ENCODE data around the gene PARP9. TPM values are rescaled to one million over a fixed set of nuclear protein-coding genes. Genes with fewer than 3 reads are reported as not detected.
A peak's percentile ranks its signal among the peaks of the same experiment; 100 is the strongest.

The PARP9 gene
- total and polyA plus RNA-seq, 9 donors, result 9.0 to 15.6 (median 12.7) TPM

DNA sequence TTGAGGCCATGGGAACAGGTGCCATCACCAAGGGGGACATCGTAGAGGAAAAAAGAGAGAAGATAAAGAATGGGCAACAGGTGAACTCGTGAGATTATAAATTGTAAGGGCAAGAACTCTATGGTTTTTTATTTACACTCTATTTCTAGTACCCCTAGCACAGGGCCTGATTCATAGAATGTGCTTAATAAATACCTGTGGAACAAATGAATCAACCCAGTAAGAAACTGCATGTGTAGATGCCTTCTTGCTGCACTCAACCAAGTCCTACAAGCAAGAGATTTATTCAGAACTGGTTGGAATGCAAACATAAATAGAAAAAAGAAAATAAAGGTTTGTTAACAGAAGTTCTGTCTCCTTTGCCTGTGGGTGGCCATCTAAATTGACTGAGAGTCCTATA lies 30.6 kb downstream of the PARP9 start:
- Histone ChIP-seq H3K36me3 (ENCODE audit: control insufficient read depth, insufficient read depth, low read length) (peaks cover 76% of the 10 kb centered on the region), H3K9me3 (replicated peaks; ENCODE audit: control insufficient read depth, low read depth, low read length) (no peaks in the 10 kb centered on the region), H3K4me3 (ENCODE audit: low read length) (no peak overlapping the region), H3K27ac (ENCODE audit: low read length) (no peak overlapping the region), H3K4me1 (ENCODE audit: control insufficient read depth, insufficient read depth, low read length) (no peaks in the 10 kb centered on the region), H3K27me3 (ENCODE audit: control insufficient read depth, insufficient read depth, low read length) (no peaks in the 10 kb centered on the region)
- WGBS (ENCODE audit: insufficient coverage), result 40% methylated on average over 1 of the region's 2 CpGs
- no peak for DNase-seq

DNA sequence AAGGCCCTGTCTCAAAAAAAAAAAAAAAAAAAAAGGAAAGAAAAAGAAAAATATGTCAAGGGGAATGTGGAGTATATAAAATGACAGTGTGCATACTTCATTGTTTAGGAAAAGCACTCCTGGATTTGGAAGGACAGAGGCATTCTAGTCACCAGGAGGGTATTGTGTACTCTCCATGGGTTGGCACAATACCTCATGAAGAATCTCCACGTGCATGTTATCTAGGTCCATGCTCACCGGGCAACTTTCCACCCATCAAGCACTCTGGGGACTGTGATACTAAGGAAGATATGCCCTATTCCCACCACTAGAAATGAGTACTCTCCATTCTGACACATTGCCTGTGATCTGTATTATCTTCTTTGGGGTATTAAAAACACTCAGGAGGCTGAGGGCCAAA lies 33.9 kb downstream of the PARP9 start:
- no peaks in the 10 kb centered on the region for H3K27me3 ChIP-seq (ENCODE audit: control insufficient read depth, insufficient read depth, low read length)
- H3K36me3 ChIP-seq (ENCODE audit: control insufficient read depth, insufficient read depth, low read length), result peaks cover 60% of the 10 kb centered on the region
- H3K9me3 ChIP-seq (replicated peaks; ENCODE audit: control insufficient read depth, low read depth, low read length), result no peaks in the 10 kb centered on the region
- WGBS (ENCODE audit: insufficient coverage), result no CpG with 5 or more reads among the region's 2 CpGs
- no peaks in the 10 kb centered on the region for H3K4me1 ChIP-seq (ENCODE audit: control insufficient read depth, insufficient read depth, low read length)
- DNase-seq, result no peak
- no peak overlapping the region for H3K4me3 ChIP-seq (ENCODE audit: low read length)
- H3K27ac ChIP-seq (ENCODE audit: low read length), result no peak overlapping the region

DNA sequence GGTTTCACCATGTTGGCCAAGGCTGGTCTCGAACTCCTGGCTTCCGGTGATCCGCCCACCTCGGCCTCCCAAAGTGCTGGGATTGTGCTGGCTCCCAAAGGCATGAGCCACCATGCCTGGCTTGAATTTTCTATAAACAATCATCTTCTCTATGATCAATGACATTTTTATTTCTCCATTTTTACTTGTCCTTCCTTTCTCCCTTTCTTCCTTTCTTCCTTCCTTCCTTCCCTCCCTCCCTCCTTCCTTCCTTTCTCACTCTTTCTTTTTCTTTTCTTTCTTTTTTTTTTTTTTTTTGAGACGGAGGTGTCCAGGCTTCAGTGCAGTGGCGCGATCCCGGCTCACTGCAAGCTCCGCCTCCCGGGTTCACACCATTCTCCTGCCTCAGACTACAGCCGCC lies 40.8 kb downstream of the PARP9 start:
- WGBS (ENCODE audit: insufficient coverage), result 80% methylated on average over 4 of the region's 11 CpGs
- Histone ChIP-seq H3K4me3 (ENCODE audit: low read length) (no peak overlapping the region), H3K4me1 (ENCODE audit: control insufficient read depth, insufficient read depth, low read length) (no peaks in the 10 kb centered on the region), H3K36me3 (ENCODE audit: control insufficient read depth, insufficient read depth, low read length) (peaks cover 10% of the 10 kb centered on the region), H3K9me3 (replicated peaks; ENCODE audit: control insufficient read depth, low read depth, low read length) (no peaks in the 10 kb centered on the region), H3K27me3 (ENCODE audit: control insufficient read depth, insufficient read depth, low read length) (no peaks in the 10 kb centered on the region), H3K27ac (ENCODE audit: low read length) (no peak overlapping the region)
- DNase-seq, result no peak

DNA sequence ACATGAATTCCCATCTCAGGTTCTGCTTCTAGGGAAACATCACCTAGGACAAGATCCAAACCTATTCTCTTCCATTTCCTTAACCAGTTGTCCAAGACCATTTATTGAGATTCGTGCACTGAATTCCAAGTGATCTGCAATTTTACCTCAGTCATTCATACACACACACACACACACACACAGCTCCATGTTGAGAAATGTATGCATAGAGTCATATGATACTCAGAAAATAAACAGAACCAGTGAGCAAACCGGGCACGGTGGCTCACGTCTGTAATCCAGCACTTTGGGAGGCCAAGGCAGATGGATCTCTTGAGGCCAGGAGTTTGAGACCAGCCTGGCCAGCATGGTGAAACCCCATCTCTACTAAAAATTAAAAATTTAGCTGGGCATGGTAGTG lies 43.2 kb downstream of the PARP9 start:
- Histone ChIP-seq H3K4me3 (ENCODE audit: low read length) (no peak overlapping the region), H3K36me3 (ENCODE audit: control insufficient read depth, insufficient read depth, low read length) (no peaks in the 10 kb centered on the region), H3K27ac (ENCODE audit: low read length) (no peak overlapping the region), H3K9me3 (replicated peaks; ENCODE audit: control insufficient read depth, low read depth, low read length) (no peaks in the 10 kb centered on the region), H3K4me1 (ENCODE audit: control insufficient read depth, insufficient read depth, low read length) (no peaks in the 10 kb centered on the region), H3K27me3 (ENCODE audit: control insufficient read depth, insufficient read depth, low read length) (no peaks in the 10 kb centered on the region)
- no peak for DNase-seq
- WGBS (ENCODE audit: insufficient coverage), result no CpG with 5 or more reads among the region's 4 CpGs

DNA sequence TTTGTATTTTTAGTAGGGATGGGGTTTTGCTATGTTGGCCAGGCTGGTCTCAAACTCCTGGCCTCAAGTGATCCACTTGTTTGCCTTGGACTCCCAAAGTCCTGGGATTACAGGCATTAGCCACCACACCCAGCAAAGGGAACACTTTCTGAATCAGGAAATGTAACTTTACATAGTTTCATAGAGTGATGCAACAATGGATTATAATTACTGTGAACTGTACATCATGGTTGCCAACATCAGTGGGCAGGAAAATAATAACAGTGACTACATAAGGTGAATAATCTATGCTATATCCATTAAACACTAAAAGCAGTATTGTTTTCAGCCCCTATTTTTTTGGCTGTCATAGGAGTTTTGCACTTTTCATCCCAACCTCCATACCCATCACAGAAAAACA lies 44.4 kb downstream of the PARP9 start:
- H3K9me3 ChIP-seq (replicated peaks; ENCODE audit: control insufficient read depth, low read depth, low read length), result no peaks in the 10 kb centered on the region
- no peaks in the 10 kb centered on the region for H3K36me3 ChIP-seq (ENCODE audit: control insufficient read depth, insufficient read depth, low read length)
- no peak for DNase-seq
- no peaks in the 10 kb centered on the region for H3K27me3 ChIP-seq (ENCODE audit: control insufficient read depth, insufficient read depth, low read length)
- H3K4me3 ChIP-seq (ENCODE audit: low read length), result no peak overlapping the region
- no peak overlapping the region for H3K27ac ChIP-seq (ENCODE audit: low read length)
- peaks cover 3% of the 10 kb centered on the region for H3K4me1 ChIP-seq (ENCODE audit: control insufficient read depth, insufficient read depth, low read length)

DNA sequence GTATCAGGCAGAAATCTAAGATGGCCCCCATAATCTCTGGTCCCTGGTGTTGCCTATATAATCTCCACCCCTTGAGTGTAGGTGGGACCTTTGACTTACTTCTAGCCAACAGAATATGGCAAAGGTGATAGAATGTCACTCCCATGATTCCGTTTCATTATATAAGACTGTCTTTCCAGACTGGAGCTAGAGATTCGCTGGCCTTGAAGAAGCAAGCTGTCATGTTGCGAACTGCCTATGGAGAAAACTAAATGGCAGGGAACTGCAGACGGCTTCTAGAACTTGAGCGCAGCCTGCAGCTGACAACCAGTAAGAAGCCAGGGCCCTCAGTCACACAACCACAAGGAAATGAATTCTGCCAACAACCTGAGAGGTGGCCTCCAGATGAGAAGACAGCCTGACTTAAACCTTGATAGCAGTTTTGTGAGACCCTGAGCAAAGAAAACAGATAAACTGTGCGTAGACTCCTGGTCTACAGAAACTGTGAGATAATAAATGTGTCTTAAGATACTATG lies 47.2 kb downstream of the PARP9 start:
- H3K9me3 ChIP-seq (replicated peaks; ENCODE audit: control insufficient read depth, low read depth, low read length), result no peaks in the 10 kb centered on the region
- H3K27me3 ChIP-seq (ENCODE audit: control insufficient read depth, insufficient read depth, low read length), result no peaks in the 10 kb centered on the region
- 100% methylated on average over 1 of the region's 6 CpGs for WGBS (ENCODE audit: insufficient coverage)
- H3K36me3 ChIP-seq (ENCODE audit: control insufficient read depth, insufficient read depth, low read length), result no peaks in the 10 kb centered on the region
- no peak for DNase-seq
- no peak overlapping the region for H3K4me3 ChIP-seq (ENCODE audit: low read length)
- peaks cover 7% of the 10 kb centered on the region for H3K4me1 ChIP-seq (ENCODE audit: control insufficient read depth, insufficient read depth, low read length)
- H3K27ac ChIP-seq (ENCODE audit: low read length), result no peak overlapping the region

DNA sequence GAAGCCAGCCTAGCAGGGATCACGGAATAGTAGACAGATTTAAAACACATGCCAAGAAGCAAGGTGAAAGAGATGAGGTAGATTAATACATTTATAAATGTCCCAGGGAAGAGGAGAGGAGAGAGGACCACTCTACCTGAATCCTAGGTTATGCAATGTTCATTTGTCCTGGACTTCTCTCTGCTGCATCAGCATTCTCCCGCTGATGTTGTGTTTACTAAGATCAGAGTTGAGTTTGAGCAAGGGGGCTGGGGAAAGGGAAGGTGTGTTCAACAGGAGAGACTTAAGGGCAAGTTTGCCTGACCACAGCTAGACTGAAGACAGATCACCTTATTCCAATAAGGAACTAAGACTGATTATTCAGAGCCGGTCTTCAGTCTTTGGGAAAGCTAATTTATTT lies 48.2 kb downstream of the PARP9 start:
- Histone ChIP-seq H3K4me1 (ENCODE audit: control insufficient read depth, insufficient read depth, low read length) (peaks cover 7% of the 10 kb centered on the region), H3K9me3 (replicated peaks; ENCODE audit: control insufficient read depth, low read depth, low read length) (no peaks in the 10 kb centered on the region), H3K36me3 (ENCODE audit: control insufficient read depth, insufficient read depth, low read length) (no peaks in the 10 kb centered on the region), H3K27ac (ENCODE audit: low read length) (no peak overlapping the region), H3K27me3 (ENCODE audit: control insufficient read depth, insufficient read depth, low read length) (no peaks in the 10 kb centered on the region), H3K4me3 (ENCODE audit: low read length) (no peak overlapping the region)
- DNase-seq, result no peak
- WGBS (ENCODE audit: insufficient coverage), result no CpG with 5 or more reads among the region's 3 CpGs

DNA sequence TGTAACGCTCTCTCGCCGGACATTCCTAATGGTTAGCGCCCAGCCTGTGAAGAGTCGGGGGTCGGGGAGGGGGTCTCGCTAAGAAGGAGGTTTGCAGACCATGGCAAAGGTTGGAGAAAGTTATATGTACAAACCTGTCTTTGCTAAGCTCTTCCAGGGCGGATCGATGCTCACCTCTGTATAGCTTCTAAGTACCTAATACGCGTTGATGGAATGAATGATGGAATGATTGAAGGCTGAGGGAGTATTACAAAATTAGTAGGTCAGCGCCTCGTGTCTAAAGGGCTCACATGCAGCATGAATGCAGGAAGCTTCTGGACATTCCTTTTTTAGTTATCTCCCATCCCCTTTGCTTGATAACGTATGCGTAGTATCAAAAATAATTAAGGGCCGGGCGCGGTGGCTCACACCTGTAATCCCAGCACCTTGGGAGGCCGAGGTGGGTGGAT lies 49.1 kb downstream of the PARP9 start:
- Histone ChIP-seq H3K36me3 (ENCODE audit: control insufficient read depth, insufficient read depth, low read length) (no peaks in the 10 kb centered on the region), H3K4me3 (ENCODE audit: low read length) (peak overlapping the region; percentile 74), H3K9me3 (replicated peaks; ENCODE audit: control insufficient read depth, low read depth, low read length) (no peaks in the 10 kb centered on the region), H3K4me1 (ENCODE audit: control insufficient read depth, insufficient read depth, low read length) (peaks cover 7% of the 10 kb centered on the region), H3K27ac (ENCODE audit: low read length) (no peak overlapping the region), H3K27me3 (ENCODE audit: control insufficient read depth, insufficient read depth, low read length) (no peaks in the 10 kb centered on the region)
- WGBS (ENCODE audit: insufficient coverage), result 35% methylated on average over 13 of the region's 19 CpGs
- DNase-seq, result no peak

DNA sequence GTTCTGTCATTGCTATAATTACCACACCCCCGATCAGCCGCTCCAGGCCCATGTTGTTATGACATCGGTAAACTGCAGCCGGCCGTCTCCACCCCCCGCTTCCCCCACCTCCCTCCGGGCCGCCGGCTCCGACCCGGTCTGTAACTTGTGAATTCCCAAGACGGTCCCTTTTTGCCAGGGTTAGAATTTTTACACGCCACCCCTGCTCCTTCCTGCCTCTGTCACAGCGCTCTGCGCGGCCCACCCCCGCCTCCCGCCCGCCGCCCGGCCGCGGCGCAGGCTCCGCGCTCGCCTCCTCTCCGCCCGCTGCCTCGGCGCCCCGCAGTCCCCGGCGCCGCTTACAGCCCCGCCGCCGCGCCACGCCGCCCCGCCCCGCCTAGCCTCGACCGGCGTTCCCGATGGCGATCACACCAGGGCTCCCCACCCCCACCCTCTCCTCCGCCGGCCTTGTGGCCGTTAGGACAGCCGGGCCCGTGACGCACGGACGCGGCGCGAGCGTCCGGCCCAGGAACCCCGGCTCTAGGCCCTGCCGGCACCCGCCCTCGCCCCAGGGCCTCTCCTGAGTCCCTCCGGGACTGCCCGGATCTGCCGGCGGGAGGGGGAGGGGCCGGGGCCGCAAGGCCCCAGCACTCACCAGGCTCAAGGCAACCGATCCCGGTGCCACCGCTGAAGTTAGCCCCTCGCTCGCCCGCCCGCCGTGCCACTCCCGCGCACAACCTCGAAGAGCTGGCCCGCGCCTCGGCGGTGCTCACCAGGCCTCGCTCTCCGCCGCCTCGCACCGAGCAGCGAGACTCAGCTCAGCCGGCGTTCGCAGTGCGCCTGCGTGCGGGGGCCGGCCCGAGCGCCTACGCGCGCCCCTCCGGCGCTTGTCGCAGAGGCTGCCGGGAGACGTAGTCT lies 49.7 kb downstream of the PARP9 start, which contains the start of gene KPNA1:
Gene KPNA1 (minus strand): TSS at position 817 of the 897 bp plus-strand sequence. CDS start 18,374 bp downstream, outside the sequence.
- Histone ChIP-seq H3K4me1 (ENCODE audit: control insufficient read depth, insufficient read depth, low read length) (peaks cover 7% of the 10 kb centered on the region), H3K4me3 (ENCODE audit: low read length) (peak within 1 kb of the TSS; percentile 74), H3K27me3 (ENCODE audit: control insufficient read depth, insufficient read depth, low read length) (no peaks in the 10 kb centered on the region), H3K36me3 (ENCODE audit: control insufficient read depth, insufficient read depth, low read length) (no peaks in the 10 kb centered on the region), H3K27ac (ENCODE audit: low read length) (peak within 1 kb of the TSS; percentile 94), H3K9me3 (replicated peaks; ENCODE audit: control insufficient read depth, low read depth, low read length) (no peaks in the 10 kb centered on the region)
- WGBS (ENCODE audit: insufficient coverage), result 0% methylated on average over 97 of the region's 109 CpGs
- DNase-seq, result peak; percentile 96

DNA sequence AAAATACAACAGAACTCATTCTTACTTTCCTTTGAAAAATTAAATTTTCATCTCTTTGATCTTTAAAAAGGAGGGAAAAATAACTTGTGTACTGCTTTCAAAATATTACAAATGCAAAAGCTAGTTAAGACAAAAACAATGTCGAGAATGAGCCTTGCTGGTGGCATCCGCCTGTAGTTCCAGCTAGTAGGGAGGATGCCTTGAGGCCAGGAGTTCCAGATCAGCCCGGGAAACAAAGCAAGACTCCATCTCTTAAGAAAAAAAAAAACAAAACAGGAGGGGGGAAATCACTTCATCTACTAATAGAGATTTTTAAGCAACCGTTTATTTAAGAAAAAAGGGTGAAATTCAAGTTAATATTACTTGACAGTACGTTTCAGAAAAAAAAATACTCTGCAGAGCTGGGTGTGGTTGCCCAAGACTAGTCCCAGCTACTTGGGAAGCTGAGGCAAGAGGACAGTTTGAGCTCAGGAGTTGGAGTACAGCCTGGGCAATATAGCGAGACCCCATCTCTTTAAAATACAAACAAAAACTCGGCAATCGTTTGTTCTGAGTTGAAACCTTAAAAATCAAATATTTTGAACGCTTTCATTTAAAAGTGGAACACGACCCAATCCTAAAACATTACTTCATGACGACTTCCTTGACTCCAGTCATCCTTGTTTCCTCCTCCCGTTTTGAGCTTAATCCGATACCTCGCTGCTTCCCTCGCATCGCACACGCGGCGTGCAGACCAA lies 50.5 kb downstream of the PARP9 start:
- Histone ChIP-seq H3K4me1 (ENCODE audit: control insufficient read depth, insufficient read depth, low read length) (peaks cover 7% of the 10 kb centered on the region), H3K4me3 (ENCODE audit: low read length) (peak overlapping the region; percentile 74), H3K27ac (ENCODE audit: low read length) (peak overlapping the region; percentile 94), H3K9me3 (replicated peaks; ENCODE audit: control insufficient read depth, low read depth, low read length) (no peaks in the 10 kb centered on the region), H3K27me3 (ENCODE audit: control insufficient read depth, insufficient read depth, low read length) (no peaks in the 10 kb centered on the region), H3K36me3 (ENCODE audit: control insufficient read depth, insufficient read depth, low read length) (no peaks in the 10 kb centered on the region)
- DNase-seq, result peak; percentile 5
- WGBS (ENCODE audit: insufficient coverage), result 0% methylated on average over 13 of the region's 19 CpGs
